Upper lobe of left lung (tissue), 4 donors: ENCODE data around the gene RAD51C.

ENCODE experiments used
- CTCF ChIP-seq, 6 experiments: fragments of 450-650 bp in 4 of 6; fragments of 200-600 bp in 2 of 6; sonication (generic) in 2 of 6; IDR thresholded peaks; one replicate each; pipeline ENCODE4 v1.5.1; 2016 to 2019; ENCODE audit warnings: antibody characterized with exemption in 6 of 6
- EP300 ChIP-seq, 4 donors: sonication (generic); formaldehyde crosslinking; IDR thresholded peaks; one replicate each; pipeline ENCODE4 v1.5.1; 2017; ENCODE audit warnings: antibody characterized with exemption in 4 of 4, control low read depth in 2 of 4
- POLR2A ChIP-seq, 4 donors: fragments of 450-650 bp; IDR thresholded peaks; one replicate each; pipeline ENCODE4 v1.5.1; 2016 to 2017; ENCODE audit warnings: antibody characterized with exemption in 4 of 4, mild to moderate bottlenecking in 2 of 4
- POLR2AphosphoS5 ChIP-seq, 2 donors: sonication (generic); formaldehyde crosslinking; IDR thresholded peaks; one replicate each; pipeline ENCODE4 v1.5.1; 2017; ENCODE audit warnings: antibody characterized with exemption in 2 of 2

- no peak for TF ChIP-seq POLR2A (IDR thresholded peaks at IDR 0.05)
- TF ChIP-seq POLR2AphosphoS5 (IDR thresholded peaks at IDR 0.05) = no peak
- TF ChIP-seq CTCF (IDR thresholded peaks at IDR 0.05) = no peak
- TF ChIP-seq EP300 (IDR thresholded peaks at IDR 0.05) = no peak
These were observed 48.8 kb downstream of the RAD51C start for GRCh38 chr17:58741121-58741625.
